ENCODE data around the gene CORO6. TPM values are rescaled to one million over a fixed set of nuclear protein-coding genes. Genes with fewer than 3 reads are reported as not detected.

Gene CORO6
- total and polyA plus RNA-seq, 2 of the 13 experiments (the other 11 are each of a cell fraction or from before 2014, with no cell fraction given) = 0.42 to 0.82 TPM

DNA sequence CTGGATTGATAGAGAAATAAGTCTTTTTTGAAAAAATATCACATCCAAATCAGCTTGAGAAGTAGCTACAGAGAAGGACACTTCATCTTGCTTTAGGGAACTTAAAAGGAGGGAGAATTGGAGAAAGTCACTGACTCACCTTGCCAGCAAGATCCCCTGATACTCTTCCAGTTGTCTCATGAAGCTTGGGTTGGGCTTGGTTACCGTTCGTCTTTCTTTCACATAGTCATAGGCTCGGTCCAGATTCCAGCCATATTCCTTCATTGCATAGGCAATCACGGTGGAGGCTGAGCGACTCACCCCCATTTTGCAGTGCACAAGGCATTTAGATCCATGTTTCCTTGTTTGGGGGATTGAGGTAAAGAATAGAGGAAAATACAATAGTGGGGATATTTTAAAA, 25.3 kb upstream of the CORO6 start:
- 98% methylated on average over 5 of the region's 5 CpGs for WGBS (ENCODE audit: low lambda C conversion rate)
- FAIRE-seq (no peak), ATAC-seq (no peak), DNase-seq (ENCODE audit: low spot score) (no peak)
- H4K20me1 ChIP-seq (ENCODE audit: insufficient read depth, low read length) = no peaks in the 10 kb centered on the region
- no peaks in the 10 kb centered on the region for H3K79me2 ChIP-seq (ENCODE audit: insufficient read depth, low read length)
- no TSS peak for BruUV-seq (replicated peaks)
- H3K9ac ChIP-seq (ENCODE audit: insufficient read depth, low read depth, low read length) = no peak overlapping the region
- no peak overlapping the region for H3K4me3 ChIP-seq (replicated peaks in 1 of 3; ENCODE audit: insufficient read depth in 1 of 3, low read depth in 2 of 3, low read length in 3 of 3)
- H3K27ac ChIP-seq (ENCODE audit: extremely low read length, insufficient read depth, low read length) = no peak overlapping the region
- no peak for TF ChIP-seq SMAD9 (CRISPR knock-in tag; IDR thresholded peaks at IDR 0.05)
- TF ChIP-seq ZNF468 (CRISPR knock-in tag; IDR thresholded peaks at IDR 0.05) = no peak
- TF ChIP-seq PAF1 (CRISPR knock-in tag; IDR thresholded peaks at IDR 0.05) = no peak
- no peak for TF ChIP-seq FOXP1 (IDR thresholded peaks at IDR 0.05)
- TF ChIP-seq FOXP1 (CRISPR knock-in tag; IDR thresholded peaks at IDR 0.05) = no peak
- TF ChIP-seq ZNF577 (CRISPR knock-in tag; IDR thresholded peaks at IDR 0.05; ENCODE audit: borderline replicate concordance, low read depth) = no peak
- TF ChIP-seq, protein P1, sequence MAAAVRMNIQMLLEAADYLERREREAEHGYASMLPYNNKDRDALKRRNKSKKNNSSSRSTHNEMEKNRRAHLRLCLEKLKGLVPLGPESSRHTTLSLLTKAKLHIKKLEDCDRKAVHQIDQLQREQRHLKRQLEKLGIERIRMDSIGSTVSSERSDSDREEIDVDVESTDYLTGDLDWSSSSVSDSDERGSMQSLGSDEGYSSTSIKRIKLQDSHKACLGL (CRISPR knock-in tag; IDR thresholded peaks at IDR 0.05) = no peak
- no peak for TF ChIP-seq ZNF264 (CRISPR knock-in tag; IDR thresholded peaks at IDR 0.05)
- no peak for TF ChIP-seq ZSCAN20 (CRISPR knock-in tag; IDR thresholded peaks at IDR 0.05; ENCODE audit: borderline replicate concordance)
- TF ChIP-seq RAD51 (IDR thresholded peaks at IDR 0.05; ENCODE audit: borderline replicate concordance) = no peak
- no peak for TF ChIP-seq ZNF441 (CRISPR knock-in tag; IDR thresholded peaks at IDR 0.05; ENCODE audit: borderline replicate concordance)
- no peak for TF ChIP-seq ZNF775 (CRISPR knock-in tag; IDR thresholded peaks at IDR 0.05; ENCODE audit: borderline replicate concordance)
- no peak for TF ChIP-seq CHCHD3 (CRISPR knock-in tag; IDR thresholded peaks at IDR 0.05)
- no peak for TF ChIP-seq SALL2 (CRISPR knock-in tag; IDR thresholded peaks at IDR 0.05)
- TF ChIP-seq, protein P2, sequence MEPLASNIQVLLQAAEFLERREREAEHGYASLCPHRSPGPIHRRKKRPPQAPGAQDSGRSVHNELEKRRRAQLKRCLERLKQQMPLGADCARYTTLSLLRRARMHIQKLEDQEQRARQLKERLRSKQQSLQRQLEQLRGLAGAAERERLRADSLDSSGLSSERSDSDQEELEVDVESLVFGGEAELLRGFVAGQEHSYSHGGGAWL (CRISPR knock-in tag; IDR thresholded peaks at IDR 0.05) = no peak
- no peak for TF ChIP-seq ZNF350 (CRISPR knock-in tag; IDR thresholded peaks at IDR 0.05; ENCODE audit: borderline replicate concordance, low read depth)
- no peak for TF ChIP-seq TAF1 (CRISPR knock-in tag; IDR thresholded peaks at IDR 0.05)
- no peak for TF ChIP-seq ZNF24 (IDR thresholded peaks at IDR 0.05)
- no peaks in the 10 kb centered on the region for H3K27me3 ChIP-seq (ENCODE audit: control insufficient read depth in 1 of 2, insufficient read depth in 2 of 2, low read length in 2 of 2)
- no peaks in the 10 kb centered on the region for H3K9me3 ChIP-seq (ENCODE audit: low read length)
- H3K36me3 ChIP-seq (replicated peaks in 1 of 2; ENCODE audit: control insufficient read depth in 1 of 2, insufficient read depth in 2 of 2, low read length in 2 of 2) = no peaks in the 10 kb centered on the region
- intact Hi-C loops (cut with micrococcal nuclease; ENCODE audit: unreplicated experiment) (no loop called here), in situ Hi-C loops (cut with HindIII; ENCODE audit: extremely low pct_ligation_motif_present, low pct_unique_long_range_greater_than_20kb) (no loop called here)
- H3K4me1 ChIP-seq (ENCODE audit: insufficient read depth, low read length) = peaks cover 11% of the 10 kb centered on the region
- ChIA-PET POLR2A (no interaction called here), CTCF (ENCODE audit: low intra/inter-chr PET ratio, low total read pairs) (no interaction called here)
- no peak overlapping the region for H3K4me2 ChIP-seq (ENCODE audit: low read depth, low read length)
- H2AFZ ChIP-seq (ENCODE audit: low read length) = no peak overlapping the region
